ENCODE measurements around the gene B4GALNT3.

The B4GALNT3 gene

DNA sequence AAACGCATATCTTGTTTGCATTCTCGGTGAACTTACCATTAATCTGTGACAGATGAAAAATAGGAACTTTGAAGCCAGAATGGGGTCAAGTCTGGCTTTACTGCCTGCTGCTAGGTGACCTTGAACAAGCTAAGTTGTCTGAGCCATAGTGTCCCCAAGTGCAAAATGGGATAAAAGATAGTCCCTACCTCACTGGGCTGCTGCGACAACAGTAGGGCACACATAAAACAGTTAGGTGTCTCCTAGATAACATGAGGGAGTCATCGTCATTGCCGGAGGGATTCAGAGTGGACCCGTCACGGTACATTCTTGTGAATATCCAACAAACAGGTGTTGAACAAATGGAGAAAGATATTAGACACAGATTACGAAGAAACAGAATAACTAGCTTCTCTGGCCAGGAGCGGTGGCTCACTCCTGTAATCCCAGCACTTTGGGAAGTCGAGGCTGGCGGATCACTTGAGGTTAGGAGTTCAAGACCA lies 132.3 kb downstream of the B4GALNT3 start:
- no peak for DNase-seq (ENCODE audit: low read depth)
- no peak for TF ChIP-seq CTCF (IDR thresholded peaks at IDR 0.05; ENCODE audit: control insufficient read depth, insufficient read depth, low read depth, low read length, missing control alignments)
- no peak overlapping the region for H3K4me3 ChIP-seq (ENCODE audit: control insufficient read depth, low read depth, low read length)

- no peak overlapping the region for H3K4me3 ChIP-seq (ENCODE audit: control insufficient read depth, low read depth, low read length)
- TF ChIP-seq CTCF (IDR thresholded peaks at IDR 0.05; ENCODE audit: control insufficient read depth, insufficient read depth, low read depth, low read length, missing control alignments), result no peak
- DNase-seq (ENCODE audit: low read depth), result no peak
Observed at GRCh38 chr12:593396-594270, 133.9 kb downstream of the B4GALNT3 start.

- no peak overlapping the region for H3K4me3 ChIP-seq (ENCODE audit: control insufficient read depth, low read depth, low read length)
- TF ChIP-seq CTCF (IDR thresholded peaks at IDR 0.05; ENCODE audit: control insufficient read depth, insufficient read depth, low read depth, low read length, missing control alignments), result no peak
- no peak for DNase-seq (ENCODE audit: low read depth)
Observed at GRCh38 chr12:597926-598568, 138.3 kb downstream of the B4GALNT3 start.

DNA sequence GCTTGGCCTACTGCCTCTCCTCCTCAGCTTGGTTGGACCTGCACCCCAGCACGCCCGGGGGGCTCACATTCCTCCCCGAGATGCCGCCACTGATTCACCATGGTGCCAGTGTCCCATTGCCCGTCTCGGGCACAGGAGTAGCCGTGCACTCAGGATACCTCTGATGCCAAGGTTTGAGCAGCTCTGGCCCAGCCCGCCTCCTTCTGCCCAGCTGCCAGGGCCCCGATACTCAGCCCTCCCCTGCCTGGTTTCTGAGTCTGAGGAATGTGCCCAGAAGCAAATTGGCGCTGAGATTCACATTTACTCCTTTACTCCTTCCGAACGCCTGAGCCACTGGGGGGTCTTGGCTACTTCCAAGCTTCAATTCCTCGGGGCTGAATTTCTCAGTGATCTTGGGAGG lies 140.0 kb downstream of the B4GALNT3 start:
- no peak for DNase-seq (ENCODE audit: low read depth)
- no peak for TF ChIP-seq CTCF (IDR thresholded peaks at IDR 0.05; ENCODE audit: control insufficient read depth, insufficient read depth, low read depth, low read length, missing control alignments)

GRCh38 chr12:601976-602699 lies 142.4 kb downstream of the B4GALNT3 start:
- TF ChIP-seq CTCF (IDR thresholded peaks at IDR 0.05; ENCODE audit: control insufficient read depth, insufficient read depth, low read depth, low read length, missing control alignments), result no peak
- DNase-seq (ENCODE audit: low read depth), result no peak
- H3K4me3 ChIP-seq (ENCODE audit: control insufficient read depth, low read depth, low read length), result no peak overlapping the region

More for the DNA sequence above, 140.0 kb downstream of the B4GALNT3 start:
- no peak overlapping the region for H3K4me3 ChIP-seq (ENCODE audit: control insufficient read depth, low read depth, low read length)

DNA sequence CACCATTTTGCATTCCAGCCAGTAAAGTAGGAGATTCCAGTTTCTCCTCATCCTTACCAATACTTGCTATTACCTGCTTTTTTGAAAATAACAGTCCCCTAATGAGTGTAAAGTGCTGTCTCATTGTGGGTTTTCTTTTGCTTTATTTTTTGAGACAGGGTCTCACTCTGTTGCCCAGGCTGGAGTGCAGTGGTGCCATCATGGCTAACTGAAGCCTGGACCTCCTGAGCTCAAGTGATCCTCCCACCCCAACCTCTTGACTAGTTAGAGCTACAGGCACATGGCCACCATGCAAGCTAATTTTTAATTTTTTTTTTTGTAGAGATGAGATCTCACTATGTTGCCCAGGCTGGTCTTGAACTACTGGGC lies 142.9 kb downstream of the B4GALNT3 start:
- DNase-seq (ENCODE audit: low read depth), result no peak
- H3K4me3 ChIP-seq (ENCODE audit: control insufficient read depth, low read depth, low read length), result no peak overlapping the region
- TF ChIP-seq CTCF (IDR thresholded peaks at IDR 0.05; ENCODE audit: control insufficient read depth, insufficient read depth, low read depth, low read length, missing control alignments), result no peak
